HUES64 (cell line): ENCODE data around the gene PRR12.

Experiments used
- H3K27ac ChIP-seq: 2 replicates; pipeline ENCODE4 v1.7.0; 2013; ENCODE audit warnings: low read depth, low read length, inconsistent platforms
- H3K27me3 ChIP-seq: 2 replicates; pipeline ENCODE4 v1.6.1; 2013; ENCODE audit warnings: mild to moderate bottlenecking, low read length; ENCODE audit not compliant: insufficient read depth
- H3K36me3 ChIP-seq: 2 replicates; pipeline ENCODE4 v1.6.1; 2013; ENCODE audit warnings: mild to moderate bottlenecking, low read length; ENCODE audit not compliant: insufficient read depth
- H3K4me1 ChIP-seq: 2 replicates; pipeline ENCODE4 v1.6.1; 2013; ENCODE audit warnings: mild to moderate bottlenecking, low read length, moderate library complexity; ENCODE audit not compliant: insufficient read depth
- H3K4me3 ChIP-seq: 2 replicates; pipeline ENCODE4 v1.5.1; 2013; ENCODE audit warnings: mild to moderate bottlenecking, low read length, moderate library complexity
- H3K9ac ChIP-seq: 2 replicates; pipeline ENCODE4 v1.6.1; 2013; ENCODE audit warnings: mild to moderate bottlenecking, low read depth, low read length
- H3K9me3 ChIP-seq: 2 replicates; pipeline ENCODE4 v1.6.1; 2013; ENCODE audit warnings: low read depth, low read length; ENCODE audit not compliant: insufficient read depth
- WGBS: fragments of 150-250, 120-280 bp; methylation state at CpG from one replicate; pipeline ENCODE4 v1.1.7; 2013; ENCODE audit warnings: missing lambda C conversion rate; 5-methylcytosine and 5-hydroxymethylcytosine counted together

The PRR12 gene

GRCh38 chr19:49564616-49565045, 26.4 kb upstream of the PRR12 start:
- Histone ChIP-seq H3K36me3 (peaks cover 12% of the 10 kb centered on the region), H3K27ac (no peak overlapping the region), H3K4me3 (no peak overlapping the region), H3K9me3 (no peaks in the 10 kb centered on the region), H3K27me3 (no peaks in the 10 kb centered on the region), H3K9ac (no peak overlapping the region), H3K4me1 (no peaks in the 10 kb centered on the region; the same call in 1 of the 2 replicates)
- 97% methylated on average over 5 of the region's 6 CpGs for WGBS

GRCh38 chr19:49565261-49565660, 25.7 kb upstream of the PRR12 start:
- WGBS, result 94% methylated on average over 4 of the region's 4 CpGs

GRCh38 chr19:49566302-49566701, 24.7 kb upstream of the PRR12 start:
- no peak overlapping the region for H3K27ac ChIP-seq
- 96% methylated on average over 3 of the region's 3 CpGs for WGBS
- H3K36me3 ChIP-seq, result 0 out of 2 replicates have a peak, but pooled peaks cover 6% of the 10 kb centered on the region
- peaks cover 3% of the 10 kb centered on the region for H3K4me1 ChIP-seq
- no peaks in the 10 kb centered on the region for H3K27me3 ChIP-seq
- no peak overlapping the region for H3K4me3 ChIP-seq
- H3K9me3 ChIP-seq, result no peaks in the 10 kb centered on the region
- no peak overlapping the region for H3K9ac ChIP-seq

More at GRCh38 chr19:49565261-49565660, 25.7 kb upstream of the PRR12 start:
- H3K36me3 ChIP-seq, result peaks cover 6% of the 10 kb centered on the region; the same call in 1 of the 2 replicates
- H3K4me3 ChIP-seq, result no peak overlapping the region
- no peaks in the 10 kb centered on the region; the same call in 1 of the 2 replicates for H3K4me1 ChIP-seq
- H3K9me3 ChIP-seq, result no peaks in the 10 kb centered on the region
- no peak overlapping the region for H3K9ac ChIP-seq
- no peak overlapping the region for H3K27ac ChIP-seq
- H3K27me3 ChIP-seq, result no peaks in the 10 kb centered on the region

DNA sequence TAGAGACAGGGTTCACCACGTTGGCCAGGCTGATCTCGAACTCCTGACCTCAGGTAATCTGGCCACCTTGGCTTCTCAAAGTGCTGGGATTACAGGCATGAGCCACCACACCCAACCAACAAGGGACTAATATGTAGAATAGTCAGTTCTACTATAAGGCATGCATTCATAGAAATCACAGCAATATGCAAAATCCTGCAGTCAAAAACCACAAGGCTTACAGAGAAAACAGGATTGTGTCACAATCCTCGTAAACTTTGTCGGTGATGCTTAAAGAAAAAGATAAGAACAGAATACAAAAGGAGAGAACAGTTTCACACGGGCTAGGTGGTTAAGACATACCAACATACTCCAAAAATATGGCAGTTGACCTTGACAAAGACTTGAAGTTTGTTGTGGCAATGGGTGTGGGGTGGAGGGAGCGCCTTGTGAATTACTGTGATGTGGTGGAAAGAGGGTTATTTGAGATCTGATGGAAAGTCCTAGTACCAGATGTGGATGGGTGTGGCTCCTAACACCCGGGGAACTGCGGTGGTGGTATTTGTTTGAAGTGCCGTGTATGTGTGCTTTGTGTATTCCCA, 23.0 kb upstream of the PRR12 start:
- Histone ChIP-seq H3K4me3 (no peak overlapping the region), H3K9ac (no peak overlapping the region), H3K36me3 (0 out of 2 replicates have a peak, but pooled peaks cover 6% of the 10 kb centered on the region), H3K27me3 (no peaks in the 10 kb centered on the region), H3K9me3 (no peaks in the 10 kb centered on the region), H3K27ac (no peak overlapping the region), H3K4me1 (peaks cover 5% of the 10 kb centered on the region)
- over 99% methylated on average over 6 of the region's 9 CpGs for WGBS

GRCh38 chr19:49570138-49570856, 20.7 kb upstream of the PRR12 start:
- H3K9me3 ChIP-seq, result no peaks in the 10 kb centered on the region
- no peaks in the 10 kb centered on the region for H3K27me3 ChIP-seq
- H3K27ac ChIP-seq, result peak overlapping the region; percentile 49; the same call in 1 of the 2 replicates
- peaks cover 5% of the 10 kb centered on the region for H3K4me1 ChIP-seq
- H3K36me3 ChIP-seq, result peaks cover 15% of the 10 kb centered on the region
- no peak overlapping the region for H3K9ac ChIP-seq
- 44% methylated on average over 14 of the region's 14 CpGs for WGBS
- no peak overlapping the region for H3K4me3 ChIP-seq

DNA sequence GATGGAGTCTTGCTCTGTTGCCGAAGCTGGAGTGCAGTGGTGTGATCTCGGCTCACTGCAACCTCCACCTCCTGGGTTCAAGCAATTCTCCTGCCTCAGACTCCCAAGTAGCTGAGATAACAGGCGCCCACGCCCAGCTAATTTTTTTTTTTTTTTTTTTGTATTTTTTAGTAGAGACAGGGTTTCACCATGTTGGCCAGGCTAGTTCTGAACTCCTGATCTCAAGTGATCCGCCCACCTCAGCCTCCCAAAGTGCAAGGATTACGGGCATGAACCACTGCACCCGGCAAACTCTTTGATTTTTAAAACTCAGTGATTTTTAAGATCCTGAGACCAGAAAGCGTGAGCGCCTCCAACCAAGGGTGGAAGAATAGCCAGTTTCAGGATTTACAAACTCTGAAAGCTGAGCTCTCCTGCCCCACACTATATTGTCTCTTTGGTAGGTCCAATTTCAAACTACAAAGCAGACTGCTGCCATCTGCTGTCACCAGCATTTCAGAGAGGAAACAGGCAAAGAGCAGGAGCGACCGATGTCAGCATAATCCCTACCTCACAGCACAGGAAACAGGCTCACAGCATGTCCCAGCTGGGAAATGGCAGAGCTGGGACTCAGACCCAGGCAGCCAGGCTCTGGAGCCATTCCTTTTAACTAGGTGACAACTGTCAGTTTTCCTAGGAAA, 19.8 kb upstream of the PRR12 start:
- H3K4me1 ChIP-seq, result peaks cover 5% of the 10 kb centered on the region
- H3K36me3 ChIP-seq, result peaks cover 22% of the 10 kb centered on the region
- WGBS, result 75% methylated on average over 11 of the region's 11 CpGs
- no peaks in the 10 kb centered on the region for H3K9me3 ChIP-seq
- peak overlapping the region; percentile 52; the same call in 1 of the 2 replicates for H3K27ac ChIP-seq
- H3K4me3 ChIP-seq, result no peak overlapping the region
- H3K9ac ChIP-seq, result no peak overlapping the region
- H3K27me3 ChIP-seq, result no peaks in the 10 kb centered on the region

- H3K4me1 ChIP-seq, result peaks cover 5% of the 10 kb centered on the region
- no peak overlapping the region for H3K4me3 ChIP-seq
- no peaks in the 10 kb centered on the region for H3K27me3 ChIP-seq
- peaks cover 27% of the 10 kb centered on the region for H3K36me3 ChIP-seq
- 94% methylated on average over 7 of the region's 7 CpGs for WGBS
- H3K9ac ChIP-seq, result no peak overlapping the region
- H3K9me3 ChIP-seq, result no peaks in the 10 kb centered on the region
- H3K27ac ChIP-seq, result no peak overlapping the region
Observed at GRCh38 chr19:49573009-49573408, 18.0 kb upstream of the PRR12 start.

DNA sequence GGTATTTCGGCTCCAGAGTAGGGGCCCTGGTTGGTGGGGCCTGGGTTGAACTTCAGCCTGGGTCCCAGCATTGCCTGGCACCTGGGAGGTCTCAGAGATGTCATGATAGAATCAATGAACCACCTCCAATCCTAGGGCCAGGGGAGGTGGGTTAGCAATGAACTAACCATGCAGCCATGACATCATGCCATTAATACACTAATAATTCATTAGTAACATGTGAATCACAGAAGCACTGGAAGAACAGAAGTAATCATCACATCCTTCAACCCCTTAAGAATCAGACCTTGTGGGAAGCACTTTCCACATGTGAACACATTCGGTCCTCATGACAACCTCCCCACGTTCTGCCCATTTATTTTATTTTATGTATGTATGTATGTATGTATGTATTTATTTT, 17.6 kb upstream of the PRR12 start:
- WGBS, result 97% methylated on average over 1 of the region's 3 CpGs
- no peaks in the 10 kb centered on the region for H3K9me3 ChIP-seq
- no peak overlapping the region for H3K9ac ChIP-seq
- H3K4me1 ChIP-seq, result peaks cover 5% of the 10 kb centered on the region
- peaks cover 27% of the 10 kb centered on the region for H3K36me3 ChIP-seq
- no peaks in the 10 kb centered on the region for H3K27me3 ChIP-seq
- H3K27ac ChIP-seq, result no peak overlapping the region
- H3K4me3 ChIP-seq, result no peak overlapping the region

DNA sequence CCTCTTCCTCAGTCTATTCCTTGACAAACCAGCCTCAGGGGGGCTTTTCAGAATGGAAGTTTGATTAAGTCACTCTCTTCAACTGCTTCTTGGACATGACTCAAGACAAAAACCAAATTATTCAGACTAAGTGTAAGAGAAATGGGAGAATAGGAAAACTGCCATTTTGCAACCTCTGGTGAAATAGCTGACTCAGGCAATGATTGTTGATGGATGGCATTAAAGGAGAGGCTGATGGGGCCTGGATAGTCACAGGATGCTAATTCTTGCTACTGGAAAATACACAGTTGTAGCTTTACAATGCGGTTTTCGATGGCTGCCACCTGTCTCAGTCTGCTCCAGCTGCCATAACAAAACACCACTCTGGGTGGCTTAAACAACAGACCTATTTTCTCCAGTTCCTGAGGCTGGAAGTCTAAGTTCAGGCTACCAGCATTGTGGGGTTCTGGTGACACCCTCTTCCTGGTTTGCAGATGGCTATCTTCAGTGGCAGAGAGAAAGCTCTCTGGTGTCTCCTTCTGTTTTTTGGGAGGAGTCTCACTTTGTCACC, 16.7 kb upstream of the PRR12 start:
- WGBS, result 98% methylated on average over 2 of the region's 2 CpGs
- H3K27ac ChIP-seq, result no peak overlapping the region

DNA sequence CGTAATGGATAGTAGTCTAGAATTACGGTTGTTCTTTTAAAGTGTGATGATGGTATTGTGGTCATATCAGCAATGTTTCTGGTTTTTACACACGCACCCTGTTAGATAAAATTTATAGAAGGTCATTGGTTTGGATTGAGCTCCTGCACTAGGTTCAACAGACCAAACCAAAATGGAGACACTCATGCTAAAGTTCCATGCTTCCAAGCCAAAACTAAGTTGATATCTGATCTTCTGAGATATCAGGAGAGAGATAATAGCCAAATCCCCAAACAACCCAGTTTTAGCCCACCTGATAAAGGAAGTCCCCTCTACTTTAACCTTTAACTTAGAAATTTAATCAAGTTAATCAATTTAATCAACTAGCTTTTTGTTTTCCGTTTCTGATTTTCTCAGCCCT, 11.8 kb upstream of the PRR12 start:
- Histone ChIP-seq H3K9me3 (no peaks in the 10 kb centered on the region), H3K27ac (no peak overlapping the region), H3K36me3 (peaks cover 19% of the 10 kb centered on the region), H3K27me3 (no peaks in the 10 kb centered on the region), H3K4me3 (peak overlapping the region; percentile 90), H3K4me1 (peaks cover 10% of the 10 kb centered on the region), H3K9ac (peak overlapping the region; percentile 87; the same call in 1 of the 2 replicates)
- 99% methylated on average over 4 of the region's 4 CpGs for WGBS

More for the DNA sequence above, 16.7 kb upstream of the PRR12 start:
- H3K4me3 ChIP-seq, result no peak overlapping the region
- H3K9me3 ChIP-seq, result no peaks in the 10 kb centered on the region
- no peaks in the 10 kb centered on the region for H3K27me3 ChIP-seq
- H3K4me1 ChIP-seq, result peaks cover 9% of the 10 kb centered on the region
- H3K9ac ChIP-seq, result no peak overlapping the region
- H3K36me3 ChIP-seq, result peaks cover 27% of the 10 kb centered on the region

DNA sequence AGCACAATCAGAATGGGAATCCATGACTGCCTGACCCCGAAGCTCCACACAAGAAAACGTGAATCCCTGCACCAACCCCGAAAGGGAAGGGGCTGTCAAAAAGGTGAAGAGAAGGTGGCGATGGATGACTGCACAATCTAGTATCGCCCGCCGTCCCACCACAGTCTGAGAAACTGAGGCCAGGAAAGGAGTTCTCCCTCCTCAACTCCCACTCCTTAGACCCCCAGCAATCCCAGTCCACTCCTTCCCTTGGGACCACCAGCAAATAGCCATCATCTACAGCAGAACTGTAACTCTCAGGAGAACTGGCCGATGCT, 11.1 kb upstream of the PRR12 start:
- WGBS, result 5% methylated on average over 8 of the region's 8 CpGs
- H3K4me1 ChIP-seq, result peaks cover 11% of the 10 kb centered on the region
- no peaks in the 10 kb centered on the region for H3K9me3 ChIP-seq
- peaks cover 14% of the 10 kb centered on the region for H3K36me3 ChIP-seq
- H3K27ac ChIP-seq, result no peak overlapping the region; the same call in 1 of the 2 replicates
- peak overlapping the region; percentile 90 for H3K4me3 ChIP-seq
- H3K9ac ChIP-seq, result peak overlapping the region; percentile 87
- no peaks in the 10 kb centered on the region for H3K27me3 ChIP-seq
